HFFc6 (cell line): ENCODE results near the gene SLC18A3. TPM values are rescaled to one million over a fixed set of nuclear protein-coding genes. Genes with fewer than 3 reads are reported as not detected.

Experiments
- DNase-seq: peaks from one replicate; pipeline ENCODE4 v3.0.0-alpha.2; 2018
- H3K27ac Mint-ChIP-seq: 2 replicates; pipeline ENCODE4 v1.8.0; 2020; ENCODE audit warnings: mild to moderate bottlenecking, mixed read lengths
- H3K27me3 Mint-ChIP-seq: 2 replicates; pipeline ENCODE4 v1.8.0; 2021; ENCODE audit warnings: mild to moderate bottlenecking, moderate library complexity, mixed read lengths; ENCODE audit not compliant: insufficient read depth
- H3K36me3 Mint-ChIP-seq: 2 replicates; pipeline ENCODE4 v1.8.0; 2021; ENCODE audit warnings: low read depth, mixed read lengths
- H3K4me1 Mint-ChIP-seq: 2 replicates; pipeline ENCODE4 v1.8.0; 2020; ENCODE audit warnings: low read depth, mixed read lengths
- H3K4me3 Mint-ChIP-seq: 2 replicates; pipeline ENCODE4 v1.8.0; 2020; ENCODE audit warnings: mild to moderate bottlenecking, moderate library complexity, mixed read lengths
- H3K9me3 Mint-ChIP-seq: 2 replicates; pipeline ENCODE4 v1.8.0; 2020; ENCODE audit warnings: mild to moderate bottlenecking, mixed read lengths
- CTCF ChIP-seq: fragments of 200-600 bp; sonication (generic); IDR thresholded peaks from 2 replicates; pipeline ENCODE4 v1.5.0; 2021; ENCODE audit warnings: antibody characterized with exemption, mild to moderate bottlenecking
- total RNA-seq, 6 experiments: library from RNA; stranded (reverse); fragmentation: NEBNext Ultra II Directional; extraction: Animal tissue kit (Norgen Biotek cat#: 25700); gene quantifications; 2 replicates in 1 of 6; 3 replicates in 5 of 6; pipeline ENCODE4 v1.2.3, GENCODE V29; 2021

SLC18A3 gene
- total RNA-seq, 6 experiments from 2014 or later = not detected

- Mint-ChIP-seq H3K36me3 (no peaks in the 10 kb centered on the region), H3K9me3 (no peaks in the 10 kb centered on the region), H3K27me3 (peaks cover 46% of the 10 kb centered on the region), H3K4me1 (no peaks in the 10 kb centered on the region), H3K27ac (no peak overlapping the region), H3K4me3 (no peak overlapping the region)
- no peak for DNase-seq
- no peak for TF ChIP-seq CTCF
Measured at GRCh38 chr10:49642311-49642710, 32.2 kb downstream of the SLC18A3 start.

GRCh38 chr10:49643241-49644034 lies 33.3 kb downstream of the SLC18A3 start:
- Mint-ChIP-seq H3K4me3 (no peak overlapping the region), H3K36me3 (no peaks in the 10 kb centered on the region), H3K27ac (no peak overlapping the region), H3K27me3 (peaks cover 44% of the 10 kb centered on the region), H3K4me1 (no peaks in the 10 kb centered on the region), H3K9me3 (no peaks in the 10 kb centered on the region)
- DNase-seq = no peak
- TF ChIP-seq CTCF = no peak

- DNase-seq = no peak
- Mint-ChIP-seq H3K27ac (no peak overlapping the region), H3K9me3 (no peaks in the 10 kb centered on the region), H3K27me3 (peaks cover 48% of the 10 kb centered on the region), H3K36me3 (no peaks in the 10 kb centered on the region), H3K4me3 (no peak overlapping the region), H3K4me1 (no peaks in the 10 kb centered on the region)
- TF ChIP-seq CTCF = no peak
Measured at GRCh38 chr10:49644035-49644646, 34.0 kb downstream of the SLC18A3 start.

- Mint-ChIP-seq H3K9me3 (no peaks in the 10 kb centered on the region), H3K4me3 (no peak overlapping the region), H3K36me3 (no peaks in the 10 kb centered on the region), H3K4me1 (no peaks in the 10 kb centered on the region), H3K27me3 (peaks cover 54% of the 10 kb centered on the region), H3K27ac (no peak overlapping the region)
- no peak for DNase-seq
- no peak for TF ChIP-seq CTCF
Measured at GRCh38 chr10:49645417-49645816, 35.3 kb downstream of the SLC18A3 start.

- Mint-ChIP-seq H3K4me3 (no peak overlapping the region), H3K27ac (no peak overlapping the region), H3K27me3 (peaks cover 53% of the 10 kb centered on the region), H3K9me3 (no peaks in the 10 kb centered on the region), H3K4me1 (no peaks in the 10 kb centered on the region), H3K36me3 (no peaks in the 10 kb centered on the region)
- no peak for TF ChIP-seq CTCF
- no peak for DNase-seq
Measured at GRCh38 chr10:49645871-49646870, 36.1 kb downstream of the SLC18A3 start.
